A549 treated with AZD2906 at 1 μM for 4 hours (cell line): ENCODE data around the gene BACH2. TPM values are rescaled to one million over a fixed set of nuclear protein-coding genes. Genes with fewer than 3 reads are reported as not detected.

Experiments
- total RNA-seq: library from RNA; stranded (reverse); fragments of 200-300 nt; extraction: Qiagen RNA extraction; gene quantifications from 5 replicates; pipeline ENCODE4 v1.2.3, GENCODE V29; 2022

The BACH2 gene
- total RNA-seq = 0.51 to 1.2 TPM (median 1.1 TPM) in 5 replicates

GRCh38 chr6:90296341-90297114, at the start of gene BACH2:
TSS of gene BACH2 (minus strand) at chr6:90296843. CDS start at chr6:90008844, 287,999 bp downstream.

GRCh38 chr6:89894169-89894568, 402.5 kb downstream of the BACH2 start, which contains the start of gene GJA10:
TSS of gene GJA10 (plus strand) at chr6:89894469. CDS start at chr6:89894469, 0 bp downstream.

